Gastrocnemius medialis (tissue), 4 donors: ENCODE data around the gene TUBD1.

ENCODE experiments used
- CTCF ChIP-seq, 5 experiments: fragments of 450-650 bp in 3 of 5; fragments of 200-600 bp in 2 of 5; sonication (generic) in 2 of 5; IDR thresholded peaks in 4 of 5; conservative IDR thresholded peaks in 1 of 5; 1 replicate in 4 of 5; 2 replicates in 1 of 5; pipeline ENCODE4 v1.5.1; 2016 to 2019; ENCODE audit warnings: antibody characterized with exemption in 5 of 5, mild to moderate bottlenecking in 3 of 5, moderate library complexity in 3 of 5
- POLR2A ChIP-seq, 2 donors: fragments of 450-650 bp; IDR thresholded peaks; one replicate each; pipeline ENCODE4 v1.6.1; 2017; ENCODE audit warnings: antibody characterized with exemption in 2 of 2, mild to moderate bottlenecking in 2 of 2, moderate library complexity in 2 of 2

DNA sequence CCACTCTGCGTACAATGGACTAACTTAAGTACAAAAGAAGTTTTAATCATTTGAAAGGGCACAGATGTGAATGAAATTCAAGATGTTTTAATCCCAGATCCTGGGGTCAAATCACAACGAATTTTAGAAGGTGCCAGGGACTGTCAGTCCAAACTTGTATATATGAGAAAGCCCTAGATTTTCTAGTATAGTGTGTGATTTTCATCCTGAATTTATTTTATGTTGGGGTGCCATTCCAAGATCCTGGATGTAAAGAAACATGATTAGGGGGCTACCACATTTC is 64.3 kb downstream of the TUBD1 start:
- TF ChIP-seq CTCF (IDR thresholded peaks at IDR 0.05 in 4 of 5, conservative IDR thresholded peaks at IDR 0.05 in 1 of 5) = no peak
- no peak for TF ChIP-seq POLR2A (IDR thresholded peaks at IDR 0.05)
